GM12878 (cell line): Measurements from ENCODE around the gene MAP7.

Experiments used
- CHD1 ChIP-seq: IDR thresholded peaks from 2 replicates; pipeline ENCODE4 v1.6.1; 2012; ENCODE audit warnings: low read depth, low read length, improper control_type of control experiment
- NFIC ChIP-seq: IDR thresholded peaks from 2 replicates; pipeline ENCODE4 v1.6.1; 2012; ENCODE audit warnings: low read depth, mild to moderate bottlenecking, inconsistent platforms, low read length, moderate library complexity
- TF ChIP-seq, protein P1 (sequence below), 3 experiments: IDR thresholded peaks in 2 of 3; conservative IDR thresholded peaks in 1 of 3; 2 replicates each; pipeline ENCODE4 v1.5.1; 2011; ENCODE audit warnings: low read depth in 3 of 3, low read length in 3 of 3, mild to moderate bottlenecking in 3 of 3, control low read depth in 2 of 3, moderate library complexity in 2 of 3, inconsistent platforms in 1 of 3, mixed read lengths in 1 of 3; ENCODE audit not compliant: control insufficient read depth in 2 of 3, insufficient read depth in 1 of 3; ENCODE audit errors: extremely low read depth in 1 of 3

GRCh38 chr6:136566007-136566487, 15.8 kb upstream of the MAP7 start:
- TF ChIP-seq, protein P1, sequence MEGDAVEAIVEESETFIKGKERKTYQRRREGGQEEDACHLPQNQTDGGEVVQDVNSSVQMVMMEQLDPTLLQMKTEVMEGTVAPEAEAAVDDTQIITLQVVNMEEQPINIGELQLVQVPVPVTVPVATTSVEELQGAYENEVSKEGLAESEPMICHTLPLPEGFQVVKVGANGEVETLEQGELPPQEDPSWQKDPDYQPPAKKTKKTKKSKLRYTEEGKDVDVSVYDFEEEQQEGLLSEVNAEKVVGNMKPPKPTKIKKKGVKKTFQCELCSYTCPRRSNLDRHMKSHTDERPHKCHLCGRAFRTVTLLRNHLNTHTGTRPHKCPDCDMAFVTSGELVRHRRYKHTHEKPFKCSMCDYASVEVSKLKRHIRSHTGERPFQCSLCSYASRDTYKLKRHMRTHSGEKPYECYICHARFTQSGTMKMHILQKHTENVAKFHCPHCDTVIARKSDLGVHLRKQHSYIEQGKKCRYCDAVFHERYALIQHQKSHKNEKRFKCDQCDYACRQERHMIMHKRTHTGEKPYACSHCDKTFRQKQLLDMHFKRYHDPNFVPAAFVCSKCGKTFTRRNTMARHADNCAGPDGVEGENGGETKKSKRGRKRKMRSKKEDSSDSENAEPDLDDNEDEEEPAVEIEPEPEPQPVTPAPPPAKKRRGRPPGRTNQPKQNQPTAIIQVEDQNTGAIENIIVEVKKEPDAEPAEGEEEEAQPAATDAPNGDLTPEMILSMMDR (IDR thresholded peaks at IDR 0.05 in 2 of 3, conservative IDR thresholded peaks at IDR 0.05 in 1 of 3; ENCODE audit: control insufficient read depth in 2 of 3, extremely low read depth in 1 of 3, insufficient read depth in 1 of 3, low read depth in 3 of 3, low read length in 3 of 3): no peak
- TF ChIP-seq NFIC: no peak
- TF ChIP-seq CHD1: no peak
